WI38 (cell line): ENCODE data around the gene ITPRID2.

Experiments
- H3K4me3 ChIP-seq: 2 replicates; pipeline ENCODE4 v1.5.1; 2011; ENCODE audit warnings: low read depth, mild to moderate bottlenecking, control low read depth, low read length
- CTCF ChIP-seq: IDR thresholded peaks from 2 replicates; pipeline ENCODE4 v1.5.1; 2012; ENCODE audit warnings: low read depth, mild to moderate bottlenecking, control low read depth, low read length

The ITPRID2 gene

GRCh38 chr2:181973171-181973783 is 81.7 kb downstream of the ITPRID2 start:
- no peak overlapping the region for H3K4me3 ChIP-seq
- no peak for TF ChIP-seq CTCF

DNA sequence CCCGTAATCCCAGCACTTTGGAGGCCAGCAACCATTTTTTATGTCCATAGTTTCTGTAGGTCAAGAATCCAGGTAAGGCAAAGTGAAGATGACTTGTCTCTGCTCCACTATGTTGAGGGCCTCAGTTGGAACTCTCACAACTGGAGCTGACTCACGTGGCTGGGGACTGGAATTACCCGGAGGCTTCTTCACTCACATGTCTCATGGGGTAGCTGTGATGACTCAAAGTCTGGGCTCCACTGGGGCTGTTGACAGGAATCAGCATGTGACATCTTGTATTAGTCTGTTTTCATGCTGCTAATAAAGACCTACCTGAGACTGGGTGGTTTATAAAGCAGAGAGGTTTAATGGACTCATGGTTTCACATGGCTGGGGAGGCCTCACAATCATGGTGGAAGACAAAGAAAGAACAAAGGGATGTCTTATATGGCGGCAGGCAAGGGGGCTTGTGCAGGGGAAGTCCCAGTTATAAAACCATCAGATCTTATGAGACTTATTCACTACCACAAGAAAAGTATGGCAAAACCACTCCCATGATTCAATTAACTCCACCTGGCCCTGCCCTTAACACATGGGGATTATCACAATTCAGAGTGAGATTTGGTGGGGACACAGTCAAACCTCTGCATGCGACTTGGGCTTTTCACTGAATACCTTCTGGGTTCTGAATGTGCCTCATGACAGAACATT is 86.3 kb downstream of the ITPRID2 start:
- no peak for TF ChIP-seq CTCF

GRCh38 chr2:181978351-181979150 is 87.0 kb downstream of the ITPRID2 start:
- no peak for TF ChIP-seq CTCF

More for the DNA sequence above, 86.3 kb downstream of the ITPRID2 start:
- H3K4me3 ChIP-seq, result no peak overlapping the region

More at GRCh38 chr2:181978351-181979150, 87.0 kb downstream of the ITPRID2 start:
- no peak overlapping the region for H3K4me3 ChIP-seq
